MCF 10A (cell line): Measurements from ENCODE around the gene HOXC11. TPM values are rescaled to one million over a fixed set of nuclear protein-coding genes. Genes with fewer than 3 reads are reported as not detected.

Experiments used
- BruUV-seq: library from RNA; stranded (reverse); fragments of 400-500 nt; replicated peaks from 2 replicates; lab custom pipeline; 2021; lab: Mats Ljungman, UMichigan
- CTCF ChIA-PET: fragments of 300-600 bp; sonication (Branson Sonifier 250); formaldehyde crosslinking; extraction: SDS; loops from one replicate; lab custom pipeline; 2021; ENCODE audit warnings: antibody characterized with exemption, inconsistent platforms; lab: Yijun Ruan, JAX
- POLR2A ChIA-PET: fragments of 300-600, 350-650 bp; sonication (Branson Sonifier 250); formaldehyde crosslinking; extraction: SDS; loops from one replicate; lab custom pipeline; 2020; ENCODE audit warnings: antibody characterized with exemption, inconsistent platforms; lab: Yijun Ruan, JAX
- DNase-seq: peaks from one replicate; pipeline ENCODE4 v3.0.0-alpha.2; 2018; ENCODE audit not compliant: unreplicated experiment
- H3K27ac Mint-ChIP-seq: one replicate; pipeline ENCODE4 v1.8.0; 2022; ENCODE audit warnings: mild to moderate bottlenecking, low read depth, mixed read lengths; ENCODE audit not compliant: unreplicated experiment
- H3K27me3 Mint-ChIP-seq: one replicate; pipeline ENCODE4 v1.8.0; 2022; ENCODE audit warnings: mixed read lengths; ENCODE audit not compliant: insufficient read depth, unreplicated experiment
- H3K36me3 Mint-ChIP-seq: one replicate; pipeline ENCODE4 v1.8.0; 2022; ENCODE audit warnings: mild to moderate bottlenecking, moderate library complexity, mixed read lengths; ENCODE audit not compliant: insufficient read depth, unreplicated experiment
- H3K4me1 Mint-ChIP-seq: one replicate; pipeline ENCODE4 v1.8.0; 2022; ENCODE audit warnings: mixed read lengths; ENCODE audit not compliant: insufficient read depth, unreplicated experiment
- H3K4me3 Mint-ChIP-seq: one replicate; pipeline ENCODE4 v1.8.0; 2022; ENCODE audit warnings: mild to moderate bottlenecking, moderate library complexity, mixed read lengths; ENCODE audit not compliant: unreplicated experiment
- H3K9me3 Mint-ChIP-seq: one replicate; pipeline ENCODE4 v1.8.0; 2022; ENCODE audit warnings: mixed read lengths; ENCODE audit not compliant: unreplicated experiment
- intact Hi-C: fragments of 100-400 bp; cut with micrococcal nuclease; formaldehyde crosslinking; loops from 2 replicates; pipeline ENCODE4 v1.14.1; 2022
- total RNA-seq: library from RNA; stranded (reverse); gene quantifications from 2 replicates; pipeline ENCODE4 v1.2.3, GENCODE V29; 2022
- TF ChIP-seq, protein P1 (sequence below): fragments of 200-600 bp; IDR thresholded peaks from one replicate; pipeline ENCODE4 v1.8.0; 2022; ENCODE audit warnings: antibody characterized with exemption, mild to moderate bottlenecking; ENCODE audit not compliant: unreplicated experiment

The HOXC11 gene
- total RNA-seq, 1 experiment from 2014 or later = 1.2 TPM

DNA sequence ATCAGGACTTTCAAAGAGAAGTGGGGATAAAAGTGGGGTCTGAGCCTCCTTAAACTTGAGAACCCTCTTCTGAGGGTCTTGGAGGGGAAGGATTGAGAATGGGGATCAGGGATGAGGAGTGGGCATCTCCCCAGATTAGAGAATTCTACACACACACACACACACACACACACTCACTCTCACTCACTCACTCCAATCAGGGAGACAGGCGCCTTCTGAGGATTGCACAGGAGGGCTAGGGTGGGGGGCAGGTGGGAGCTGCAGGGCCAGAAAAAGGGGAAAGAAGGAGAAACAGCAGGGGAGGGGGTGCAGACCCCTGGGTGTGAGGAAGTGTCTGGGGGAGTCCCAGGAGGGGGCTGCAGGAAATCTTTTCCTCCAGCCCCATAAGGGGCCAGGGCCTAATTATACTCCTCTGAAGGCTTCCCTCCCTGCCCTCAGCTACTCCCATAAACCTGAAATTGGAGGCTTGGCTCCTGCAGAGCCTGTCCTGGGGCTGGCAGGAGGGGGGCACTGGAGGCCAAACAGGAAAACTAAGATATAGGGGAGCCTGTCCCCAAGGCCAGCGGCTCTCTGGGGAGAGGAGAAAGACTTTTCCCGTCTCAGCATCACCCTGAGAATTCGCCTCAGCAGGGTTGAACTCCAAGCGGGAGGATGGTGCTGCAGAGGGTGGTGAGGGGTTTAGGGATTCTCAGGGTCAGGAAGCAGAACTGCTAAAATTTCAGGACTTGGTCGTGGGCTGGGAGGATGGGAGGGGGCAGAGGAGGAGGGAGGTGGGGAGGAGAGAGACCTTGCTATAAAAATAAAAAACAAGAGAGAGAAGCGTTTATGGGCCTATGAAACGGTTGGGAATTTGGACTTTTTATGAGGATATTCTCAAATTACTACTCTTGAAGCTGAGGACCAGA is 28.6 kb downstream of the HOXC11 start:
- intact Hi-C loops = loop anchor here (10.0 kb wide), 1 partner anchor 363 kb away; the partner anchor contains the start of gene GPR84
- Mint-ChIP-seq H3K27ac (peak overlapping the region; percentile 97), H3K36me3 (peaks cover 9% of the 10 kb centered on the region), H3K27me3 (no peaks in the 10 kb centered on the region), H3K9me3 (no peaks in the 10 kb centered on the region), H3K4me3 (peak overlapping the region; percentile 89), H3K4me1 (peaks cover 16% of the 10 kb centered on the region)
- TF ChIP-seq, protein P1, sequence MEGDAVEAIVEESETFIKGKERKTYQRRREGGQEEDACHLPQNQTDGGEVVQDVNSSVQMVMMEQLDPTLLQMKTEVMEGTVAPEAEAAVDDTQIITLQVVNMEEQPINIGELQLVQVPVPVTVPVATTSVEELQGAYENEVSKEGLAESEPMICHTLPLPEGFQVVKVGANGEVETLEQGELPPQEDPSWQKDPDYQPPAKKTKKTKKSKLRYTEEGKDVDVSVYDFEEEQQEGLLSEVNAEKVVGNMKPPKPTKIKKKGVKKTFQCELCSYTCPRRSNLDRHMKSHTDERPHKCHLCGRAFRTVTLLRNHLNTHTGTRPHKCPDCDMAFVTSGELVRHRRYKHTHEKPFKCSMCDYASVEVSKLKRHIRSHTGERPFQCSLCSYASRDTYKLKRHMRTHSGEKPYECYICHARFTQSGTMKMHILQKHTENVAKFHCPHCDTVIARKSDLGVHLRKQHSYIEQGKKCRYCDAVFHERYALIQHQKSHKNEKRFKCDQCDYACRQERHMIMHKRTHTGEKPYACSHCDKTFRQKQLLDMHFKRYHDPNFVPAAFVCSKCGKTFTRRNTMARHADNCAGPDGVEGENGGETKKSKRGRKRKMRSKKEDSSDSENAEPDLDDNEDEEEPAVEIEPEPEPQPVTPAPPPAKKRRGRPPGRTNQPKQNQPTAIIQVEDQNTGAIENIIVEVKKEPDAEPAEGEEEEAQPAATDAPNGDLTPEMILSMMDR = no peak
- ChIA-PET CTCF (interaction anchor here (0.6 to 12.4 kb wide), 12 partner anchors 14 to 320 kb away, joined by 3 to 200 read pairs (median 6); partner anchors contain the start of gene HOXC5), POLR2A (interaction anchor here (1.2 to 2.7 kb wide), 9 partner anchors 15 to 278 kb away, joined by 4 to 37 read pairs (median 11); partner anchors contain the start of genes CBX5, HNRNPA1, HOTAIR and HOXC11)
- no peak for DNase-seq
- no TSS peak for BruUV-seq

DNA sequence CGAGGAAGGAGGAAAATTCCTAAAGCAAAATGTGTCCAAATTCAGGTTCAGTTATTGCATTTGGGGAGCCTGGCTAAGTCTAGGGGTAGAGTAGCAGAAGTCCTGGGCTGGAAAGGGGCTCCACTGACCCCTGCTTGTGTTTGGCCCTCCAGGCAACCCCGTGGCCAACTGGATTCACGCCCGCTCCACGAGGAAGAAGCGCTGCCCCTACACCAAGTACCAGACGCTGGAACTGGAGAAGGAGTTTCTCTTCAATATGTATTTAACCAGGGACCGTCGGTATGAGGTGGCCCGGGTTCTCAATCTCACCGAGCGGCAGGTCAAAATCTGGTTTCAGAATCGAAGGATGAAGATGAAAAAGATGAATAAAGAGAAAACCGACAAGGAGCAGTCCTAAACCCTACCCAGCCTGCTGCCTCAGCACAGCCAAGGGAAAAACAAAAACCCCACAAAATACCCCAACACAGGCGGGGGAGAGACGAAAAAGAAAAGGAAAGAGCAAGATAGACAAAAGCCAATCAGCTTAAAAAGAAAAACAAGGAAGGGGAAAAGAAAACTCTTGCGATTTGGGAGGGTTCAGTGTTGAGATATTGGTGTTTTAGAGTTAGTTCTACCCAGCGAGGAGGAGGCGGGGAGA is 29.5 kb downstream of the HOXC11 start:
- ChIA-PET CTCF (interaction anchor here (0.6 to 12.4 kb wide), 7 partner anchors 30 to 214 kb away, joined by 3 to 200 read pairs (median 6); partner anchors contain the start of gene HOXC5), POLR2A (interaction anchor here (1.2 to 1.4 kb wide), 2 partner anchors 14 to 187 kb away, joined by 4 read pairs; partner anchors contain the start of gene SMUG1)
- H3K4me1 Mint-ChIP-seq = peaks cover 16% of the 10 kb centered on the region
- no peak overlapping the region for H3K4me3 Mint-ChIP-seq
- TF ChIP-seq, protein P1 = no peak
- intact Hi-C loops = loop anchor here (10.0 kb wide), 1 partner anchor 362 kb away; the partner anchor contains the start of gene GPR84
- BruUV-seq = no TSS peak
- H3K27me3 Mint-ChIP-seq = no peaks in the 10 kb centered on the region
- peaks cover 9% of the 10 kb centered on the region for H3K36me3 Mint-ChIP-seq
- no peak for DNase-seq
- no peaks in the 10 kb centered on the region for H3K9me3 Mint-ChIP-seq
- H3K27ac Mint-ChIP-seq = peak overlapping the region; percentile 97

GRCh38 chr12:54002915-54003389 is 30.0 kb downstream of the HOXC11 start:
- POLR2A ChIA-PET = interaction anchor here (0.9 kb wide), 1 partner anchor 199 kb away, joined by 4 read pairs; no protein-coding TSS in a partner anchor
- no peak for DNase-seq
- Mint-ChIP-seq H3K9me3 (no peaks in the 10 kb centered on the region), H3K4me1 (peaks cover 16% of the 10 kb centered on the region), H3K36me3 (peaks cover 9% of the 10 kb centered on the region), H3K4me3 (no peak overlapping the region), H3K27ac (no peak overlapping the region), H3K27me3 (no peaks in the 10 kb centered on the region)
- TF ChIP-seq, protein P1 = no peak
- BruUV-seq = no TSS peak
- intact Hi-C loops = loop anchor here (10.0 kb wide), 1 partner anchor 362 kb away; the partner anchor contains the start of gene GPR84
- CTCF ChIA-PET = interaction anchor here (0.9 to 12.4 kb wide), 7 partner anchors 30 to 213 kb away, joined by 3 to 200 read pairs (median 7); partner anchors contain the start of genes HOXC5 and SMUG1
